Ascending aorta (tissue), 2 donors: ENCODE data around the gene FZR1. TPM values are rescaled to one million over a fixed set of nuclear protein-coding genes. Genes with fewer than 3 reads are reported as not detected.

Source experiments
- DNase-seq, 2 donors: peaks; one replicate each; pipeline ENCODE4 v3.0.0-alpha.2; 2019; ENCODE audit warnings: low spot score in 2 of 2
- H3K27ac ChIP-seq, 2 donors: fragments of 200-600 bp; sonication (generic); one replicate each; pipeline ENCODE4 v1.5.1; 2016 to 2017; ENCODE audit warnings: mild to moderate bottlenecking in 1 of 2
- H3K27me3 ChIP-seq: fragments of 200-600 bp; sonication (generic); one replicate; pipeline ENCODE4 v1.5.1; 2017
- H3K36me3 ChIP-seq, 2 donors: fragments of 200-600 bp; sonication (generic); one replicate each; pipeline ENCODE4 v1.5.1; 2016
- H3K4me1 ChIP-seq, 2 donors: fragments of 200-600 bp; sonication (generic); one replicate each; pipeline ENCODE4 v1.5.1; 2016 to 2017; ENCODE audit warnings: mild to moderate bottlenecking in 1 of 2
- H3K4me3 ChIP-seq, 2 donors: fragments of 200-600 bp; sonication (generic); one replicate each; pipeline ENCODE4 v1.5.1; 2016 to 2017; ENCODE audit warnings: mild to moderate bottlenecking in 1 of 2
- H3K9me3 ChIP-seq, 2 donors: fragments of 200-600 bp; sonication (generic); one replicate each; pipeline ENCODE4 v1.5.1; 2016
- intact Hi-C: fragments of 100-400 bp; cut with DNase I; formaldehyde crosslinking; loops from one replicate; pipeline ENCODE4 v1.15.1; 2023
- total RNA-seq: library from RNA; depleted of rRNA; stranded (reverse); fragments of >200 nt; gene quantifications from one replicate; pipeline ENCODE4 v1.1.0, GENCODE V29; 2016
- TF ChIP-seq, protein P1 (sequence below), 3 experiments: fragments of 200-600 bp in 2 of 3; fragments of 450-650 bp in 1 of 3; sonication (generic) in 2 of 3; IDR thresholded peaks; one replicate each; pipeline ENCODE4 v1.5.1; 2016 to 2019; ENCODE audit warnings: antibody characterized with exemption in 3 of 3, mild to moderate bottlenecking in 1 of 3, moderate library complexity in 1 of 3

Gene FZR1
- total RNA-seq, 1 donor from 2014 or later, result 56.8 TPM

DNA sequence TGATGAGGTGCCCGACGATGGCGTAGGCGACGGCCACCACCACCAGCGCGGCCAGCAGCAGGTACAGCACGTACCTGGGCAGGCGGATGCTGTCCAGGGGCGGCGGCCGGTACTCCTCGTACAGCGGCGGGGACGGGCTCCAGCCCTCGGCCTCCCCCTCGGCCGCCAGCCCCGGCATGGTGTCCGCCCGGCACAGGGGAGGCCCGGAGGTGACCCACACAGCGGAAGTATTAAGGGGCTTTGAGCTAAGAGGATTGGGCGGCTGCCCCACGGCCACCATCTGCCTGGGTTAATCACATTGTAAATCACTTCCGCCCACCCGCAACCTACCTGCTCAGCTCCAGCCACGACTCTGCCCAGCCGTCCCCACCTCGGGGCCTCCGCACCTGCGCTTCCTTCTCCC, 22.9 kb upstream of the FZR1 start, which contains the start of gene SMIM44:
Gene SMIM44, minus strand, starts transcription at position 216 of the 403 bp plus-strand sequence. Its CDS starts 38 bp downstream, at position 178.
- Histone ChIP-seq H3K27ac (no peak within 1 kb of the TSS), H3K36me3 (no peaks in the 10 kb centered on the region), H3K9me3 (no peaks in the 10 kb centered on the region), H3K4me1 (no peaks in the 10 kb centered on the region), H3K4me3 (no peak within 1 kb of the TSS), H3K27me3 (peaks cover 2% of the 10 kb centered on the region)
- DNase-seq, result no peak
- intact Hi-C loops, result no loop called here
- TF ChIP-seq, protein P1, sequence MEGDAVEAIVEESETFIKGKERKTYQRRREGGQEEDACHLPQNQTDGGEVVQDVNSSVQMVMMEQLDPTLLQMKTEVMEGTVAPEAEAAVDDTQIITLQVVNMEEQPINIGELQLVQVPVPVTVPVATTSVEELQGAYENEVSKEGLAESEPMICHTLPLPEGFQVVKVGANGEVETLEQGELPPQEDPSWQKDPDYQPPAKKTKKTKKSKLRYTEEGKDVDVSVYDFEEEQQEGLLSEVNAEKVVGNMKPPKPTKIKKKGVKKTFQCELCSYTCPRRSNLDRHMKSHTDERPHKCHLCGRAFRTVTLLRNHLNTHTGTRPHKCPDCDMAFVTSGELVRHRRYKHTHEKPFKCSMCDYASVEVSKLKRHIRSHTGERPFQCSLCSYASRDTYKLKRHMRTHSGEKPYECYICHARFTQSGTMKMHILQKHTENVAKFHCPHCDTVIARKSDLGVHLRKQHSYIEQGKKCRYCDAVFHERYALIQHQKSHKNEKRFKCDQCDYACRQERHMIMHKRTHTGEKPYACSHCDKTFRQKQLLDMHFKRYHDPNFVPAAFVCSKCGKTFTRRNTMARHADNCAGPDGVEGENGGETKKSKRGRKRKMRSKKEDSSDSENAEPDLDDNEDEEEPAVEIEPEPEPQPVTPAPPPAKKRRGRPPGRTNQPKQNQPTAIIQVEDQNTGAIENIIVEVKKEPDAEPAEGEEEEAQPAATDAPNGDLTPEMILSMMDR (IDR thresholded peaks at IDR 0.05), result no peak

DNA sequence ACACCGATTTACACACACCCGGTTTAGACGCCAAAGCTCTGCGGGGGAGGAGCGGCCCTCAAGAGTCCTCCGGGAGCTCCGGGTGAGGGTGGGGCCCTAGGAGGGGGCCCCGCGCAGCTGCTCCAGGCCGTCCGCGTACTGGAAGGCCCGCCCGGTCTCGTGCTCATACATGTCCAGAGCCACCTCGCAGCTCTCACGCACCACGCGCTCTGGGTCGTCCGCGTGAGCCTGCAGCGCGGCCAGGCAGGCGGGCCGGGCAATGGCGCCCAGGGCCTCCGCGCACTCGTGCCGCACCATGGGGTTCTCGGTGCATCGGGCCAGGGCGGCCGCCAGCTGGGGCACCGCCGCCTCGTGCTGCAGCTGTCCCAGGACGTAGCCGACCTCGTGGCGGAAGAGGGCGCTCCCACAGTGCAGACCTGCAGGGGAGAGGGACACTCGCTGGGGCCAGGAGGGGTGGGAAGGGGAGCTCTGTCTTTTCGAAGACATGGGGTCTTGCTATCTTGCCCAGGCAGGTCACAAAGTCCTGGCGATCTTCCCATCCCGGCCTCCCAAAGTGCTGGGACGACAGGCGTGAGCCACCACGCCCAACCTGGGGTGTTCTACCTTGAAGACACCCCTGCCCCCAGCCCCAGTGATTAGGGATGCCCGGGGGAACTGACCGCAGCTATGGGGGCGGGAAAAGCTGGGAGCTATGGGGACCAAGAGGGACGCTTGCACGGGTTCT, 14.6 kb upstream of the FZR1 start:
- no peaks in the 10 kb centered on the region for H3K9me3 ChIP-seq
- no peak overlapping the region for H3K27ac ChIP-seq
- intact Hi-C loops, result no loop called here
- H3K4me1 ChIP-seq, result no peaks in the 10 kb centered on the region
- TF ChIP-seq, protein P1 (IDR thresholded peaks at IDR 0.05), result no peak
- H3K36me3 ChIP-seq, result peaks cover 58 to 62% of the 10 kb centered on the region in 2 donors
- H3K27me3 ChIP-seq, result no peaks in the 10 kb centered on the region
- H3K4me3 ChIP-seq, result no peak overlapping the region
- DNase-seq, result no peak

DNA sequence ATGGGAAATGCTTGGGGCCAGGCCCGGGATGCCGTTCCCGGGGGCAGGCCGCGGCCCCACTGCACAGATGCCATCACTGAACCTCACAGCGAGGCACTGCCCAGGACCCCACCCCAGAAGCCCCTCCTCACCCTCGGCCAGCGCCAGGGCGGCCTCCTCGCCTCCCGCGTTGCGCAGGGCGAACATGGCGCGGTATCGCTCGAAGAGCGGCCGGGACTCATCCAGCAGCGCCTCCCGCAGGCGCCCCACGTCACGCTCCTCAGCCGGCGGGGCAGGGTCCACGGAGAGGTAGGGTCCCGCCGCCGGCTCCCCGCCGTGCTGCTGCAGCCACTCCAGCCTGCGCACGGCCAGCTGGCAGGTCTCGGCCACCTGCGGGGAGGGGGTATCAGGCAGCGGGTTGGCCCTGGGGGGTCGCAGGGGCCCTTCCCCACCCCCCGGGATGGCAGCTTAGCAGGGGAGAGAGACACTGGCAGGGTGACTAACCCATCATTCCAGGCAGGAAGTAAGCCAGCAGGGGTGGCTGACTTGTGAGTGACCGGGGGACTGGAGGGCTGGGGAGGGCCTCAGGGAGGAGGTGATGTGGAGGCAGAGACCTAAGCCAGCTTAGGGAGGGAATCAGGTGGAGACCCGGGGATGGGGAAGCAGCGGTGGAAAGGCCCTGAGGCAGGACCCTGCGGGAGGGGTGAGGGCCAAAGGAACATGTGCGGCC, 13.8 kb upstream of the FZR1 start:
- peaks cover 59 to 65% of the 10 kb centered on the region in 2 donors for H3K36me3 ChIP-seq
- H3K4me3 ChIP-seq, result no peak overlapping the region
- no peak for DNase-seq
- no peaks in the 10 kb centered on the region for H3K9me3 ChIP-seq
- intact Hi-C loops, result no loop called here
- TF ChIP-seq, protein P1 (IDR thresholded peaks at IDR 0.05), result no peak
- no peaks in the 10 kb centered on the region for H3K4me1 ChIP-seq
- no peaks in the 10 kb centered on the region for H3K27me3 ChIP-seq
- H3K27ac ChIP-seq, result no peak overlapping the region

DNA sequence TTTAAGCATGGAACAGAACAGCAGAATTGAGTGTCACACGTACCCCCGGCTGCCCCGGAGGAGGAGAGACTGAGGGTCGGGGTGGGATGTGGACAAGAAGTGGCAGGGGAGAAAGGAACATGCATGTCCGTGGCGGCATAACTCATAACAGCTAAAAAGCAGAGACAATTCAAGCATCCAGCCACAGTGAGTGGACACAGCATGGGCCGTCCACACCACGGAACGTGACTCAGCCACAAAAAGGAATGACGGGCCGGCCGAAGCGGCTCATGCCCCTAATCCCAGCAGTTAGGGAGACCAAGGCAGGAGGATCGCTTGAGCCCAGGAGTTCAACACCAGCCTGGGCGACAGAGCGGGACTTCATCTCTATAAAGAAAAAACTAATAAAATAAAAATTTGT, 13.2 kb upstream of the FZR1 start:
- Histone ChIP-seq H3K27me3 (no peaks in the 10 kb centered on the region), H3K9me3 (no peaks in the 10 kb centered on the region), H3K36me3 (peaks cover 59 to 65% of the 10 kb centered on the region in 2 donors), H3K27ac (no peak overlapping the region), H3K4me1 (no peaks in the 10 kb centered on the region), H3K4me3 (no peak overlapping the region)
- TF ChIP-seq, protein P1 (IDR thresholded peaks at IDR 0.05), result no peak
- DNase-seq, result no peak
- intact Hi-C loops, result no loop called here

DNA sequence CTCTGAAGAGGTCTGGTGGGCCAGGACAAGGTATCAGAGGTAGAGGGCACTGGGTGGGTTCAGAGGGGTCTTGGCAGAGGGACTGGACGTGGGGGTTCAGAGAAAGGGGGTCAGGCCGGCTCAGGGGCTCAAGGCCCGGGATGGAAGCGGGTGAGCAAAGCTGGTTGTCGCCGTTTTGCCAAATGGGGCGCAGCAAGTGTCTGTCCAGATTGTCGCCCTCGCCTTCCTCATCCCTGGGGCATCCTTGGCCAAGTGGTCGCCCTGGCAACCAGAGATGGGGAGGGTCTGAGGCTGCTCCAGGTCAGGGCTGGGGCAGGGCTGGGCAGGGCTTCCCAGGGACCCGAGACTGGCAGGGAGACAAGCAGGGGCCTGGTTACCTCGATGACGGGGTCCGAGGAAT, 12.5 kb upstream of the FZR1 start:
- Histone ChIP-seq H3K9me3 (no peaks in the 10 kb centered on the region), H3K36me3 (peaks cover 59 to 65% of the 10 kb centered on the region in 2 donors), H3K27ac (no peak overlapping the region), H3K27me3 (no peaks in the 10 kb centered on the region), H3K4me3 (no peak overlapping the region), H3K4me1 (no peaks in the 10 kb centered on the region)
- DNase-seq, result no peak
- intact Hi-C loops, result no loop called here
- TF ChIP-seq, protein P1 (IDR thresholded peaks at IDR 0.05), result no peak
